HepG2 (cell line): ENCODE measurements around the gene BAIAP2L1. TPM values are rescaled to one million over a fixed set of nuclear protein-coding genes. Genes with fewer than 3 reads are reported as not detected.

Experiments
- AKNA ChIP-seq: sonication (generic); formaldehyde crosslinking; IDR thresholded peaks from 2 replicates; pipeline ENCODE4 v1.4.0; 2020; ENCODE audit warnings: missing genetic modification reagents, borderline replicate concordance
- ARNT2 ChIP-seq: sonication (generic); formaldehyde crosslinking; IDR thresholded peaks from 2 replicates; pipeline ENCODE4 v1.8.0; 2022; ENCODE audit warnings: mild to moderate bottlenecking, low read depth, missing genetic modification reagents, moderate library complexity
- BORCS8-MEF2B ChIP-seq: sonication (generic); formaldehyde crosslinking; IDR thresholded peaks from 2 replicates; pipeline ENCODE4 v1.8.0; 2022; ENCODE audit warnings: mild to moderate bottlenecking, missing genetic modification reagents
- CENPT ChIP-seq: sonication (generic); formaldehyde crosslinking; IDR thresholded peaks from 2 replicates; pipeline ENCODE4 v1.8.0; 2022; ENCODE audit warnings: low read depth, mild to moderate bottlenecking, moderate library complexity, missing genetic modification reagents
- ELF3 ChIP-seq: IDR thresholded peaks from 2 replicates; pipeline ENCODE4 v1.6.1; 2016; ENCODE audit warnings: missing genetic modification reagents, missing compliant biosample characterization
- FOXA3 ChIP-seq: IDR thresholded peaks from 2 replicates; pipeline ENCODE4 v1.6.1; 2016; ENCODE audit warnings: missing genetic modification reagents, missing compliant biosample characterization
- HOXA3 ChIP-seq: sonication (generic); formaldehyde crosslinking; IDR thresholded peaks from 2 replicates; pipeline ENCODE4 v1.5.0; 2020; ENCODE audit warnings: missing genetic modification reagents
- MYC ChIP-seq: sonication (generic); formaldehyde crosslinking; IDR thresholded peaks from 2 replicates; pipeline ENCODE4 v1.9.0; 2021; ENCODE audit warnings: missing genetic modification reagents, borderline replicate concordance
- MYPOP ChIP-seq: sonication (generic); formaldehyde crosslinking; IDR thresholded peaks from 2 replicates; pipeline ENCODE4 v1.8.1; 2023; ENCODE audit warnings: mild to moderate bottlenecking, moderate library complexity, missing genetic modification reagents
- PCBP2 ChIP-seq: fragments of 200-400 bp; formaldehyde crosslinking; optimal IDR thresholded peaks from 2 replicates; pipeline ENCODE3; 2018; ENCODE audit warnings: low read length, low read depth; ENCODE audit not compliant: poor library complexity, severe bottlenecking
- SMC3 ChIP-seq: IDR thresholded peaks from 2 replicates; pipeline ENCODE4 v1.6.1; 2011; ENCODE audit warnings: low read length, improper control_type of control experiment
- SP1 ChIP-seq, 2 experiments: fragments of 450-650 bp in 1 of 2; sonication (generic) in 1 of 2; formaldehyde crosslinking in 1 of 2; IDR thresholded peaks; 2 replicates each; pipeline versions ENCODE4 v1.4.0 to v1.6.1; 2016 to 2020; ENCODE audit warnings: missing genetic modification reagents in 1 of 2
- SUZ12 ChIP-seq: fragments of 150-350 bp; IDR thresholded peaks from 2 replicates; pipeline ENCODE4 v1.6.1; 2014; ENCODE audit warnings: low read depth, low read length
- WIZ ChIP-seq: sonication (generic); formaldehyde crosslinking; IDR thresholded peaks from 2 replicates; pipeline ENCODE4 v1.5.1; 2020; ENCODE audit warnings: mild to moderate bottlenecking, missing genetic modification reagents
- ZNF12 ChIP-seq: sonication (generic); formaldehyde crosslinking; IDR thresholded peaks from 2 replicates; pipeline ENCODE4 v1.5.0; 2020; ENCODE audit warnings: missing genetic modification reagents
- ZNF205 ChIP-seq: IDR thresholded peaks from 2 replicates; pipeline ENCODE4 v1.6.1; 2018; ENCODE audit warnings: missing biosample characterization, missing genetic modification reagents
- ZNF263 ChIP-seq: sonication (generic); formaldehyde crosslinking; IDR thresholded peaks from 2 replicates; pipeline ENCODE4 v1.4.0; 2020; ENCODE audit warnings: missing genetic modification reagents
- ZNF362 ChIP-seq: sonication (generic); formaldehyde crosslinking; IDR thresholded peaks from 2 replicates; pipeline ENCODE4 v1.4.0; 2020; ENCODE audit warnings: missing genetic modification reagents, mild to moderate bottlenecking, borderline replicate concordance
- polyA plus RNA-seq, 8 experiments: library from polyadenylated mRNA; depleted of rRNA in 3 of 8; stranded (reverse) in 7 of 8; unstranded in 1 of 8; fragments of >200 nt; fragmentation: Illumina TruSeq in 4 of 8; extraction: Trizol in 4 of 8; gene quantifications; 2 replicates each; pipeline versions ENCODE4 v1.2.1 to v1.2.3, GENCODE V29; 2011 to 2016; ENCODE audit warnings: low read depth in 4 of 8, missing spikeins in 1 of 8, mixed read lengths in 1 of 8; ENCODE audit not compliant: insufficient read depth in 1 of 8
- total RNA-seq, 5 experiments: library from RNA; depleted of rRNA; stranded (reverse); fragments of >200 nt; fragmentation: Illumina TruSeq; extraction: Trizol; gene quantifications; 2 replicates each; pipeline ENCODE4 v1.2.3, GENCODE V29; 2016; ENCODE audit warnings: low read depth in 1 of 5
- TF ChIP-seq, protein P1 (sequence below): sonication (generic); formaldehyde crosslinking; conservative IDR thresholded peaks from 2 replicates; pipeline ENCODE4 v1.4.0; 2020; ENCODE audit warnings: missing genetic modification reagents
- TF ChIP-seq, protein P2 (sequence below): sonication (generic); formaldehyde crosslinking; IDR thresholded peaks from 2 replicates; pipeline ENCODE4 v1.9.0; 2022; ENCODE audit warnings: missing genetic modification reagents, mild to moderate bottlenecking, borderline replicate concordance

BAIAP2L1 gene
- total and polyA plus RNA-seq, 2 of the 13 experiments (the other 11 are each of a cell fraction or from before 2014, with no cell fraction given) = 13.0 to 21.5 TPM

GRCh38 chr7:98420966-98421612 is 20.2 kb upstream of the BAIAP2L1 start (continued):
- TF ChIP-seq, protein P1, sequence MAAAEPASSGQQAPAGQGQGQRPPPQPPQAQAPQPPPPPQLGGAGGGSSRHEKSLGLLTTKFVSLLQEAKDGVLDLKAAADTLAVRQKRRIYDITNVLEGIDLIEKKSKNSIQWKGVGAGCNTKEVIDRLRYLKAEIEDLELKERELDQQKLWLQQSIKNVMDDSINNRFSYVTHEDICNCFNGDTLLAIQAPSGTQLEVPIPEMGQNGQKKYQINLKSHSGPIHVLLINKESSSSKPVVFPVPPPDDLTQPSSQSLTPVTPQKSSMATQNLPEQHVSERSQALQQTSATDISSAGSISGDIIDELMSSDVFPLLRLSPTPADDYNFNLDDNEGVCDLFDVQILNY (CRISPR knock-in tag) = no peak
- no peak for TF ChIP-seq CENPT
- peak; percentile 30; the same call in 1 of the 2 replicates for TF ChIP-seq ELF3 (CRISPR knock-in tag)
- peak; percentile 55; the same call in 1 of the 2 replicates for TF ChIP-seq ZNF12 (CRISPR knock-in tag)
- TF ChIP-seq PCBP2 = no peak
- TF ChIP-seq BORCS8-MEF2B (CRISPR knock-in tag) = peak; percentile 49; the same call in 1 of the 2 replicates
- peak; percentile 43; the same call in 1 of the 2 replicates for TF ChIP-seq SMC3
- TF ChIP-seq MYPOP = peak; percentile 57; the same call in 1 of the 2 replicates
- no peak for TF ChIP-seq SUZ12
- no peak for TF ChIP-seq SP1 (IDR thresholded peaks at IDR 0.05)
- peak; percentile 57 for TF ChIP-seq SP1 (CRISPR knock-in tag; IDR thresholded peaks at IDR 0.05)
- peak; percentile 47; the same call in 1 of the 2 replicates for TF ChIP-seq MYC (CRISPR knock-in tag)
- TF ChIP-seq ZNF205 = 0 out of 2 replicates have a peak, but pooled peaks have one; percentile 62
- TF ChIP-seq ZNF362 (CRISPR knock-in tag) = peak; percentile 56; the same call in 1 of the 2 replicates
- peak; percentile 61; the same call in 1 of the 2 replicates for TF ChIP-seq ARNT2 (CRISPR knock-in tag)
- TF ChIP-seq AKNA (CRISPR knock-in tag) = no peak
- TF ChIP-seq FOXA3 (CRISPR knock-in tag) = peak; percentile 29; the same call in 1 of the 2 replicates
- peak; percentile 73; the same call in 1 of the 2 replicates for TF ChIP-seq HOXA3 (CRISPR knock-in tag)
- TF ChIP-seq, protein P2, sequence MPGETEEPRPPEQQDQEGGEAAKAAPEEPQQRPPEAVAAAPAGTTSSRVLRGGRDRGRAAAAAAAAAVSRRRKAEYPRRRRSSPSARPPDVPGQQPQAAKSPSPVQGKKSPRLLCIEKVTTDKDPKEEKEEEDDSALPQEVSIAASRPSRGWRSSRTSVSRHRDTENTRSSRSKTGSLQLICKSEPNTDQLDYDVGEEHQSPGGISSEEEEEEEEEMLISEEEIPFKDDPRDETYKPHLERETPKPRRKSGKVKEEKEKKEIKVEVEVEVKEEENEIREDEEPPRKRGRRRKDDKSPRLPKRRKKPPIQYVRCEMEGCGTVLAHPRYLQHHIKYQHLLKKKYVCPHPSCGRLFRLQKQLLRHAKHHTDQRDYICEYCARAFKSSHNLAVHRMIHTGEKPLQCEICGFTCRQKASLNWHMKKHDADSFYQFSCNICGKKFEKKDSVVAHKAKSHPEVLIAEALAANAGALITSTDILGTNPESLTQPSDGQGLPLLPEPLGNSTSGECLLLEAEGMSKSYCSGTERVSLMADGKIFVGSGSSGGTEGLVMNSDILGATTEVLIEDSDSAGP (CRISPR knock-in tag) = peak; percentile 14; the same call in 1 of the 2 replicates
- TF ChIP-seq ZNF263 (CRISPR knock-in tag) = peak; percentile 69
- TF ChIP-seq WIZ (CRISPR knock-in tag) = no peak
